Fibroblast of the aortic adventitia (primary cell): ENCODE data around the gene ELAVL1. TPM values are rescaled to one million over a fixed set of nuclear protein-coding genes. Genes with fewer than 3 reads are reported as not detected.

ENCODE experiments used
- DNase-seq: peaks from one replicate; pipeline ENCODE4 v3.0.0-alpha.2; 2010; ENCODE audit warnings: low read depth
- H3K4me3 ChIP-seq: 2 replicates; pipeline ENCODE4 v1.5.1; 2011; ENCODE audit warnings: low read depth, mild to moderate bottlenecking, control low read depth, low read length, moderate library complexity
- CTCF ChIP-seq: IDR thresholded peaks from 2 replicates; pipeline ENCODE4 v1.5.1; 2011; ENCODE audit warnings: mild to moderate bottlenecking, low read length, control low read depth, inconsistent platforms; ENCODE audit not compliant: insufficient read depth
- total RNA-seq: library from RNA; depleted of rRNA; stranded (reverse); fragments of >200 nt; gene quantifications from 2 replicates; pipeline ENCODE4 v1.2.3, GENCODE V29; 2012; ENCODE audit warnings: low replicate concordance

Gene ELAVL1
- total RNA-seq, 1 donor: 34.1 TPM

GRCh38 chr19:7977723-7978040, 27.8 kb downstream of the ELAVL1 start:
- no peak for DNase-seq
- TF ChIP-seq CTCF: no peak
- H3K4me3 ChIP-seq: no peak overlapping the region

GRCh38 chr19:7977021-7977722, 28.3 kb downstream of the ELAVL1 start:
- DNase-seq: no peak
- H3K4me3 ChIP-seq: no peak overlapping the region
- TF ChIP-seq CTCF: no peak

DNA sequence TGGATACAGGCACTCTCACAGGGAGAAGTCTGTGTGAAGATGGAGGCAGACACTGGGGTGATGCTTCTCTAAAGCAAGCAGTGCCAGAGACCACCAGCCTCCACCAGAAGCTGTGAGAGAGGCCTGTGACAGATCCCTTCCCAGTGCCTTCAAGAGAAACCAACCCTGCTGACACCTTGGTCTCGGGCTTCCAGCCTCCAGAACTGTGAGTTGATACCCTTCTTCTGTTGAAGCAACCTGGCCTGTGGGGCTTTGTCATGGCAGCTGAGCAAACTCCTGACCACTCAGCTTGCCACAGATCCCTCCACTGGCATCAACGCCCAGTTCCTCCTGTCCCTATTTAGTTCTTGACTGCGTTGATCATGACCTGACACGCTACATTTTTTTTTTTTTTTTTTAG, 29.0 kb downstream of the ELAVL1 start:
- DNase-seq: no peak
- H3K4me3 ChIP-seq: no peak overlapping the region
- TF ChIP-seq CTCF: no peak

GRCh38 chr19:7975037-7975436, 30.4 kb downstream of the ELAVL1 start:
- no peak for DNase-seq
- H3K4me3 ChIP-seq: no peak overlapping the region
- TF ChIP-seq CTCF: no peak

GRCh38 chr19:7973883-7974282, 31.6 kb downstream of the ELAVL1 start:
- H3K4me3 ChIP-seq: no peak overlapping the region
- TF ChIP-seq CTCF: no peak
- DNase-seq: no peak

- no peak overlapping the region for H3K4me3 ChIP-seq
- no peak for DNase-seq
- TF ChIP-seq CTCF: no peak
Observed at GRCh38 chr19:7971553-7972520, 33.6 kb downstream of the ELAVL1 start.
